Mesenchymal stem cell (in vitro differentiated cells and primary cell): ENCODE measurements around the gene COL18A1.

Experiments used
- DNase-seq: peaks from one replicate; pipeline ENCODE4 v3.0.0-alpha.2; 2013
- H2AFZ ChIP-seq: one replicate; pipeline ENCODE4 v1.6.1; 2013; ENCODE audit warnings: low read depth, mild to moderate bottlenecking, control low read depth, inconsistent platforms, low read length, moderate library complexity
- H2AK5ac ChIP-seq: 2 replicates; pipeline ENCODE4 v1.6.1; 2013; ENCODE audit warnings: low read length, moderate library complexity, mild to moderate bottlenecking, inconsistent platforms; ENCODE audit not compliant: severe bottlenecking
- H2BK120ac ChIP-seq: one replicate; pipeline ENCODE4 v1.6.1; 2013; ENCODE audit warnings: low read depth, mild to moderate bottlenecking, inconsistent platforms, low read length, moderate library complexity
- H2BK12ac ChIP-seq, 2 experiments: one replicate each; pipeline ENCODE4 v1.6.1; 2013; ENCODE audit warnings: inconsistent platforms in 2 of 2, low read length in 2 of 2, mild to moderate bottlenecking in 2 of 2, moderate library complexity in 2 of 2, control low read depth in 1 of 2
- H2BK15ac ChIP-seq: one replicate; pipeline ENCODE4 v1.6.1; 2013; ENCODE audit warnings: mild to moderate bottlenecking, low read depth, inconsistent platforms; ENCODE audit not compliant: poor library complexity, severe bottlenecking
- H2BK5ac ChIP-seq: 2 replicates; pipeline ENCODE4 v1.6.1; 2013; ENCODE audit warnings: low read depth, mild to moderate bottlenecking, low read length, control low read depth, inconsistent platforms; ENCODE audit not compliant: poor library complexity, severe bottlenecking
- H3K14ac ChIP-seq, 2 experiments: one replicate each; pipeline ENCODE4 v1.6.1; 2013; ENCODE audit warnings: inconsistent platforms in 2 of 2, low read length in 2 of 2, control low read depth in 1 of 2, mild to moderate bottlenecking in 1 of 2, moderate library complexity in 1 of 2
- H3K18ac ChIP-seq, 2 experiments: one replicate each; pipeline ENCODE4 v1.6.1; 2013; ENCODE audit warnings: inconsistent platforms in 2 of 2, low read length in 2 of 2, control low read depth in 1 of 2, low read depth in 1 of 2, mild to moderate bottlenecking in 1 of 2
- H3K23ac ChIP-seq, 2 experiments: one replicate each; pipeline ENCODE4 v1.6.1; 2013; ENCODE audit warnings: inconsistent platforms in 2 of 2, low read length in 2 of 2, mild to moderate bottlenecking in 2 of 2, moderate library complexity in 2 of 2, control low read depth in 1 of 2
- H3K27ac ChIP-seq: 2 replicates; pipeline ENCODE4 v1.5.1; 2013; ENCODE audit warnings: mild to moderate bottlenecking, moderate library complexity, low read length, control low read depth, inconsistent platforms; ENCODE audit not compliant: poor library complexity, severe bottlenecking
- H3K27me3 ChIP-seq, 2 experiments: 2 replicates each; pipeline versions ENCODE4 v1.6.1 to v1.7.0; 2013; ENCODE audit warnings: low read length in 2 of 2, mild to moderate bottlenecking in 2 of 2, moderate library complexity in 2 of 2, control low read depth in 1 of 2, inconsistent platforms in 1 of 2; ENCODE audit not compliant: control insufficient read depth in 1 of 2, insufficient read depth in 1 of 2
- H3K36me3 ChIP-seq, 2 experiments: 2 replicates each; pipeline versions ENCODE4 v1.6.1 to v1.7.0; 2013; ENCODE audit warnings: low read length in 2 of 2, control low read depth in 1 of 2, inconsistent platforms in 1 of 2, low read depth in 1 of 2, mild to moderate bottlenecking in 1 of 2; ENCODE audit not compliant: insufficient read depth in 2 of 2, control insufficient read depth in 1 of 2
- H3K4ac ChIP-seq, 2 experiments: one replicate each; pipeline ENCODE4 v1.6.1; 2013; ENCODE audit warnings: inconsistent platforms in 2 of 2, low read length in 2 of 2, mild to moderate bottlenecking in 2 of 2, moderate library complexity in 2 of 2, control low read depth in 1 of 2, low read depth in 1 of 2
- H3K4me1 ChIP-seq: 2 replicates; pipeline ENCODE4 v1.6.1; 2013; ENCODE audit warnings: low read depth, low read length, control low read depth; ENCODE audit not compliant: control insufficient read depth, insufficient read depth
- H3K4me2 ChIP-seq: 2 replicates; pipeline ENCODE4 v1.6.1; 2013; ENCODE audit warnings: low read length, mild to moderate bottlenecking, inconsistent platforms; ENCODE audit not compliant: poor library complexity, severe bottlenecking
- H3K4me3 ChIP-seq, 2 experiments: 2 replicates each; pipeline versions ENCODE4 v1.5.1 to v1.7.0; 2013; ENCODE audit warnings: low read length in 2 of 2, mild to moderate bottlenecking in 2 of 2, control low read depth in 1 of 2, low read depth in 1 of 2; ENCODE audit not compliant: insufficient read depth in 1 of 2
- H3K79me1 ChIP-seq: replicated peaks from 2 replicates; pipeline ENCODE4 v1.6.1; 2013; ENCODE audit warnings: mild to moderate bottlenecking, control low read depth, low read length, inconsistent platforms; ENCODE audit not compliant: poor library complexity, severe bottlenecking
- H3K9ac ChIP-seq: 2 replicates; pipeline ENCODE4 v1.7.0; 2013; ENCODE audit warnings: mild to moderate bottlenecking, low read length, moderate library complexity
- H3K9me3 ChIP-seq: 2 replicates; pipeline ENCODE4 v1.7.0; 2013; ENCODE audit warnings: mild to moderate bottlenecking, low read length; ENCODE audit not compliant: control insufficient read depth
- H4K8ac ChIP-seq: one replicate; pipeline ENCODE4 v1.6.1; 2013; ENCODE audit warnings: inconsistent platforms, mild to moderate bottlenecking, low read length, moderate library complexity
- H4K91ac ChIP-seq: one replicate; pipeline ENCODE4 v1.6.1; 2013; ENCODE audit warnings: mild to moderate bottlenecking, low read length, inconsistent platforms
- WGBS: methylation state at CpG from one replicate; pipeline ENCODE4 v1.1.7; 2013; ENCODE audit warnings: mixed read lengths; 5-methylcytosine and 5-hydroxymethylcytosine counted together

The COL18A1 gene

DNA sequence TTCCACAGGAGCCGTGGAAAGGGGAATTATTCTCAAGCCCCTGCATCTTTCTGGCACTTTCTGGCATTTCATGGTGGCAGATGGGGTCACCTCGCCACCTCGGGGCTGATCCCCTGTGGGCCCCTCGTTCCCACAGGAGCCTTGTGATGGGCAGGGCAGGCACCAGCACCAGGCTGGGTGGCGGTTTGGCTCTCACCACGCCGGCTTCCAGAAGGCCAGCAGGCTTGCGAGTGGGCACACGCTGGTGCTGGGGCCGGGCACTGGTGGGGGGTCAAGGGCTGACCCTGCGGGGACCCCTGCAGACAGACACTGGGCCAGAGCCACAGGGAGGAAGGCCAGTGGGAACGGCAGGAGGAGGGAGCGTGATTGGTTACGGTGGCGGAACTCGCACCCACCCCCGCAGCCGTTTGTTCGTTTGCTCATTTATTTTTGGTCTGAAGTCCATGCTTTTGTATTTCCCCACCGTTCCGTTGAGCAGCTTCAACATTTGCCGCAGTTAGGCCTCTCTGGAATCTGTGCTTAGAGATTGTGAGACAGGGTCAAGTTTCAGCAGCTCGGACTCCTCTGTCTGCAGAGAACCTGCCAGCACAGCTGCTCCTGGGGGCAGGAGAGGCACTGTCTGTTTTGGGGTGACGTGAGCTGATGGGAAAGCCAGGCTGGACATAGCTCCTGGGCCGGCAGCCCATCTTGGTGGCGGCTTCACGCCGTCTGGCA lies 5.3 kb downstream of the COL18A1 start:
- Histone ChIP-seq H3K9ac (no peak overlapping the region), H3K27ac (peak overlapping the region; percentile 21), H3K18ac (peak overlapping the region in 1 of 2 experiments; percentile 46), H3K9me3 (no peaks in the 10 kb centered on the region), H3K27me3 (no peaks in the 10 kb centered on the region), H2BK120ac (no peak overlapping the region), H4K91ac (peak overlapping the region; percentile 15), H2BK5ac (no peak overlapping the region), H2BK12ac (peak overlapping the region in 1 of 2 experiments; percentile 3), H3K23ac (no peak overlapping the region), H2BK15ac (no peak overlapping the region), H3K4me1 (peaks cover 73% of the 10 kb centered on the region), H2AFZ (no peak overlapping the region), H3K4me3 (no peak overlapping the region), H3K4ac (peak overlapping the region in 1 of 2 experiments; percentile 4), H2AK5ac (peak overlapping the region; percentile 54), H3K14ac (no peak overlapping the region), H4K8ac (no peak overlapping the region), H3K36me3 (peaks cover 3 to 67% of the 10 kb centered on the region in 2 experiments), H3K79me1 (no peaks in the 10 kb centered on the region), H3K4me2 (peak overlapping the region; percentile 30)
- DNase-seq, result no peak
- WGBS, result 90% methylated on average over 28 of the region's 28 CpGs

DNA sequence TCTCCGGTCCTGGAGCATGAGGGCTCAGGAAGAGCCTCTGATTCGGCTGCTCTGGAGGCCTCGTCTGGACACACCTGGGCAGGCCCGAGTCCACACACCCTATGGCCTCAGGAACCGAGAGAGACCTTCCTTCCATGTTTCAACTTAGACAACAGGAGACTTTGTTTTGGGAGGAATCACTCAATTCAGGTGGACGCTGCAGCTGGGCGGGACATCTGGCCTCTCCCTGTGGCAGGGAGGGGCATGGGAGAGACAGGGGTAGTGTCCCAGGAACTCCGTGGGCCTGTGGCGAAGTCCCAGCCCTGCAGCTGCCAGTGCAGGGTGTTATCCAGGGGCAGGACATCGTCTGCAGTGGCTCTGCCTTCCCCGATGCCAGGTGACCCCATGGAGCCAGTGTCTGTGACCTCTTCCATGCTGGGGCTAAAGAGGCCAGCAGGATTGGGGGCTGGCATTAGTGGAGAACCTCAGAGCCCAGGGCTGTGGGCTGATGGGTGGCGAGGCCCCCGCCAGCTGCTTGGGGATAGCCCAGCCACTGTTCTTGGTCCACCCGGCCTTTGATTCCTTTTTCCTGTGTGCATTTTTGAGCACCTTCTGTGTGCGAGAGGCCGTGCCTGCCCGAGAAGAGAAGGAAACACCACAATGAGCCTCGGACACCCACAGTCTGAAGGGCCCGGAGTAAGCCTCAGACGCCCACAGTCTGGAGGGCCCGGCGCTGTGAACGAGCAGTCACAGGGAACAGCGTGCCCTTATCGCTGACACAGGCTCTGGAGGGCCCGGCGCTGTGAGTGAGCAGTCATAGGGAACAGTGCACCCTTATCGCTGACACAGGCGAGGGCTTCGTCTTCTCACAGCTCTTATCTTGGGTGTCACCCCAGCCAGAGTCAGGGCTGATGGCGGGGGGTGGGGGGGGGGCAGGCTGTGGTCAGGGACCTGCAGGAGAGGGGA lies 6.2 kb downstream of the COL18A1 start:
- DNase-seq, result peak; percentile 56
- H2AK5ac ChIP-seq, result peak overlapping the region; percentile 0
- WGBS, result 76% methylated on average over 30 of the region's 31 CpGs
- H3K4me3 ChIP-seq, result no peak overlapping the region
- peak overlapping the region; percentile 21 for H3K27ac ChIP-seq
- H2AFZ ChIP-seq, result no peak overlapping the region
- H3K27me3 ChIP-seq, result no peaks in the 10 kb centered on the region
- peak overlapping the region in 1 of 2 experiments; percentile 4 for H3K4ac ChIP-seq
- no peak overlapping the region for H3K9ac ChIP-seq
- no peak overlapping the region for H2BK15ac ChIP-seq
- H2BK5ac ChIP-seq, result no peak overlapping the region
- H3K23ac ChIP-seq, result peak overlapping the region in 1 of 2 experiments; percentile 57
- peak overlapping the region in 1 of 2 experiments; percentile 40 for H2BK12ac ChIP-seq
- no peak overlapping the region for H3K4me2 ChIP-seq
- H2BK120ac ChIP-seq, result no peak overlapping the region
- H3K79me1 ChIP-seq, result no peaks in the 10 kb centered on the region
- no peak overlapping the region for H3K14ac ChIP-seq
- peak overlapping the region; percentile 15 for H4K91ac ChIP-seq
- H3K4me1 ChIP-seq, result peaks cover 79% of the 10 kb centered on the region
- peak overlapping the region; percentile 31 for H4K8ac ChIP-seq
- peaks cover 3 to 75% of the 10 kb centered on the region in 2 experiments for H3K36me3 ChIP-seq
- H3K9me3 ChIP-seq, result no peaks in the 10 kb centered on the region
- peak overlapping the region in 1 of 2 experiments; percentile 63 for H3K18ac ChIP-seq

DNA sequence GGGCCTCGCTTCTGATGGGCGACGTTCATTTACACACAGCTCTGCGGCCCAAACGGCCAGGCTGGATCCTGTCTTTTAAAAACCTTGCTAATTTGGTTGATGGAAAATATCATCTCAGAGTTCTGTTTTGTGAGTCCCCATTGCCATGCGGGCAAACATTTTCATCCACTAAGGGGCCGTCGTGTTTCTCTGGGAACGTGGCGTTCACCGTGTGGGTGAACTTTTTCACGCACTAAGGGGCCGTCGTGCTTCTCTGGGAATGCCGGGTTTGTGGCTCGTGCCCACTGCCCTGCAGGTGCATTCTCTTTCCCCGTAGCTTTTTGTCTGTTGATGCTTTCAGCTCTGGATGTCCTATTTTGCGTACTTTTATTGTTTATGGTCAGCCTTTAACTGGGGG lies 6.8 kb downstream of the COL18A1 start:
- Histone ChIP-seq H3K23ac (no peak overlapping the region), H4K8ac (no peak overlapping the region), H3K27me3 (no peaks in the 10 kb centered on the region), H3K9me3 (no peaks in the 10 kb centered on the region), H3K9ac (no peak overlapping the region), H4K91ac (no peak overlapping the region), H2AK5ac (no peak overlapping the region), H3K27ac (no peak overlapping the region), H2BK12ac (no peak overlapping the region), H3K4me2 (no peak overlapping the region), H3K18ac (no peak overlapping the region), H2AFZ (no peak overlapping the region), H3K36me3 (peaks cover 3 to 79% of the 10 kb centered on the region in 2 experiments), H3K4me1 (peaks cover 83% of the 10 kb centered on the region), H2BK15ac (no peak overlapping the region), H3K79me1 (no peaks in the 10 kb centered on the region), H3K14ac (no peak overlapping the region), H2BK120ac (no peak overlapping the region), H3K4me3 (no peak overlapping the region), H2BK5ac (no peak overlapping the region), H3K4ac (no peak overlapping the region)
- WGBS, result 89% methylated on average over 15 of the region's 18 CpGs
- DNase-seq, result no peak

DNA sequence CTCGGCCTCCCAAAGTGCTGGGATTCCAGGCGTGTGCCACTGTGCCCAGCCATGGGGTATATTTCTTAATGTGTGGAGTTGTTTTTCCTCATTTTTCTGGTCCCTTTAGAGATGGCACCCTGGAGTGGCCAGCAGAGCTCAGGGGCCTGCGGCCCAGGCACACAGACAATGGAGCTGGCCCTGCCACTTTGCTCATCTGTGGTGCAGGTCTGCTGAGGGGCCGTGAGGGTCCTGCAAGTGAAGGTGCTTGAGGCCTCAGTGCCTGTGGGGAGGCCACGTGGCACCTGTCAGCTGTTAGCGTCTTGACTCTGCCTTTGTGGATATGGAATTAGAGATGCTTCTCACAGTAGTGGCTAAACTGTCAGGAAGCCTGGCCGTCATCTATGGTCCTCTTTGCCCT lies 7.5 kb downstream of the COL18A1 start:
- Histone ChIP-seq H3K18ac (peak overlapping the region in 1 of 2 experiments; percentile 61), H2BK5ac (no peak overlapping the region), H3K14ac (peak overlapping the region in 1 of 2 experiments; percentile 14), H3K4me2 (no peak overlapping the region), H4K8ac (no peak overlapping the region), H3K79me1 (no peaks in the 10 kb centered on the region), H2AK5ac (no peak overlapping the region), H2BK12ac (no peak overlapping the region), H3K4me1 (peaks cover 83% of the 10 kb centered on the region), H3K23ac (no peak overlapping the region), H3K9ac (no peak overlapping the region), H3K36me3 (peaks cover 3 to 82% of the 10 kb centered on the region in 2 experiments), H3K9me3 (no peaks in the 10 kb centered on the region), H2BK120ac (no peak overlapping the region), H2BK15ac (no peak overlapping the region), H4K91ac (peak overlapping the region; percentile 70), H3K4me3 (no peak overlapping the region), H3K27ac (no peak overlapping the region), H2AFZ (no peak overlapping the region), H3K27me3 (no peaks in the 10 kb centered on the region), H3K4ac (peak overlapping the region in 1 of 2 experiments; percentile 25)
- DNase-seq, result no peak
- whole genome bisulfite sequencing, result 96% methylated on average over 7 of the region's 7 CpGs
